Measurements from ENCODE around the gene STAG3.
A peak's percentile ranks its signal among the peaks of the same experiment; 100 is the strongest.
"Not testable (repeated sequence)": the region's sequence is repeated elsewhere in the genome, so short reads cannot be mapped to it uniquely, and the experiment has no call there.

The STAG3 gene

GRCh38 chr7:100174582-100174981 lies 3.1 kb upstream of the STAG3 start:
- DNase-seq (ENCODE audit: low spot score), result no peak

DNA sequence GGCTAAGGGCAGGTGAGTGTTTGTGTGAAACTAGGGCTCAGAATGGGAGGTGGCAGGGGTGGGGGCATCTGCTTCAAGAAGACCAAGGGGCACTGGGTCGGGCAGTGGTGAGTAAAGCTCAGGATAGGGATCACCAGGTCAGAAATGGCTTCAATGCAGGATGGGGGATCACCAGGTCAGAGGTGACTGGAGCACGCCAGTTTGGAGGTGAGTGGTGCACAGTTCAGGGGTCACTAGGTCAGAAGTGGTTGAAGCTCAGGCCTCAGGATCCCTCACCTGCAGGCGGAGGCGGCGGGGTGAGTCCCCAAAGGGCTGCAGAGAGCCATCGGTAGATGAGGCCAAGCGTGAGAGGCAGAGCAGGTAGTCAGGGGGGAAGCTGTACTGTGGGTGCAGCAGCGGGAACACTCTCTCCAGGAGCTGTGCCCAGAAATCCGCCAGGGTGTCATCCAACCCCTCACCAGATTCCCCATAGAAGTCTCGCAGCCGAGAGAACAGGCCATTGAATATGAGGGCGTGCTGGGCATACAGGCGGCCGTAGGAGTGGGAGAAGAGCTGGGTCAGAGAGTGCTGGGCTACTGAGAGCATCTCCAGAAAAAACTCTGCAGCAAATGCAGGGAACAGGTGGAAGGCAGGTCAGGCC lies 2.3 kb upstream of the STAG3 start:
- DNase-seq (ENCODE audit: low spot score), result no peak

DNA sequence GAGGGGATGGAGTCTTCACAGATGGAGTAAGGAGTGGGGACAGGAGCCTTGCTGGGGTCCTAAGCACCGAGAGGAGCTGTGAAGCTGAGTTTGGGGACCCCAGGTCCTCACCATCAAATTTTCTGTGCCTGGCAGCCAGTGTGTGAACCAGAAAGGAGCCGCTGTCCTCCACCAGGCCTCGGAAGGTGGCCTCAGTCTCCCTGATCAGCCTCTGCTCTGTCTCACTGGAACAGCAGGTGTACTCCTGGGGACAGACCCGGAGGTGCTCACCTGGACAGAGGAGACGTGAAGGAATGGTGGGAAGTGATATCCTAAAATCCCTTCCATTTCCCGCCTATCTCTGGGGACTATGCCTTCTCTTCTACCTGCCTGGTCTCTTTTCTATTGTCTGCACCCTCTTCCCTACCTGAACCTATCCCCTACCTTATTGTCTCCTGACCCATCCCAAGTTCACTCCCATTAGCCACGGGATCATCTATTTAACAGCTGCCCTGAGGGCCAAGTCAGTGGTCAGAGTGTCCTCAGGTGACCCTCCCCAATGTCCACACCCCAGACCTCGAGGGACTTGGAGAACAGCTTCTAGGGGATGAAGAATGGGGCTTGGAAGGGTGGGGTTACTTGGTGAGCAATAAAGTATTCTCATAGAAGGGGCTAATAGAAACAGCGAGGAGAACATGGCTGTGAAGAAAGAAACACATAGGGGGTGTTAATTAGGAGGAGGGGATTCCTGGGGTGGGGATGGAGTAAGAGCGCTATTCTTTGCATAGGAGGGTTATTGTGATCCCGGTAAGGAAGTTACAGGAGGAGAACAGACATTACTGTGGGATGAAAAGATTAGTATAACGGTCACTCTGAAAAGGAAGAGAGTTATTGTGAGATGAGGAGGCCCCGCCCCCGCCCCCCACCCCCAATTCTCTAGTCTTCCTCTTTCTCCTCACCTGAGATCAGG lies 1.3 kb upstream of the STAG3 start:
- no peak for DNase-seq (ENCODE audit: low spot score)

- not testable (repeated sequence) for DNase-seq (ENCODE audit: low spot score)
Observed at GRCh38 chr7:100180084-100180483, 2.4 kb downstream of the STAG3 start.

GRCh38 chr7:100182616-100183015 lies 4.9 kb downstream of the STAG3 start:
- DNase-seq (ENCODE audit: low spot score), result not testable (repeated sequence)

DNA sequence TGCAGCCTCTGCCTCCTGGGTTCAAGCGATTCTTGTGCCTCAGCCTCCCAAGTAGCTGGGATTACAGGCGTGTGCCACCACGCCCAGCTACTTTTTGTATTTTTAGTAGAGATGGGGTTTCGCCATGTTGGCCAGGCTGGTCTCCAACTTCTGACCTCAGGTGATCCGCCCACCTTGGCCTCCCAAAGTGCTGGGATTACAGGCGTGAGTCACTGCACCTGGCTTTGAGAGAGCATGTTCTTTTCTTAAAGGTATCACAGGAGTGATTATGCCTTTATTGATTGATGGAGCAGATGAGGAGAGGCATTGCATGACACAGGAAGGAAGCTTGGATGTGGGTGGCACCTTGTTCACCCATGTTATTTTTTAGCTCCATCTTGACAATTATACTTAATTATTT lies 5.4 kb downstream of the STAG3 start:
- not testable (repeated sequence) for DNase-seq (ENCODE audit: low spot score)

GRCh38 chr7:100185726-100186125 lies 8.0 kb downstream of the STAG3 start:
- DNase-seq (ENCODE audit: low spot score), result no peak

GRCh38 chr7:100189061-100189460 lies 11.3 kb downstream of the STAG3 start:
- DNase-seq (ENCODE audit: low spot score), result no peak

DNA sequence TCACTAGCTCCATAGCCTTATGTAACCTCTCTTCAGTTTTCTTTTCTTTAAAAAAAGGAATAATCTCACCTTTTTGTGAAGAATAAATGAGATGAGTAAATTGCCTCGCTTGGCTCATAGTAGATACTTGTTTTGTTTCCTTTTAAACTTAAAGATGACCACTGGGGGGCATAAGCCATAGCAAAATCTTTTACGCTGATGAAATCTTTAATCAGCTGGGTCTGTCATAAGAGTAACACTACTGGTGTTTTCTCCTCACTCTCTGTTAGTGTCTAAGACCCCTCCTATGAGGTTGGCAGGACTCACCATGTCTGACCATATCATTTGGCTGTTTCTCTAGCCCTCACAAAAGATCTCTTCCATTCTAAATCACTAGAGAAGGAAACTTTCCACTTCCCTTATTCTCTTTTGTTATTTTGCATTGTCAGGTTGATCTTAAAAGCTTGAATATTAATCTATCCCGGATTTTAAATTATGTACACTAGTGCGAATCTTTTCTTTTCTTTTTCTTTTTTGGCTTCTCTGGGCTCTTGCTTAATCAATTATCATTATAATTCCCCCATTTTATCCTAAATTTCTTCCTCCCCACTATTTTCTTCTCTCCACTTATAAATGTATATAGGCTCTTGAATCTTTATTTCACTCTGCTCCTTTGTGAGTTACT lies 12.5 kb downstream of the STAG3 start:
- DNase-seq (ENCODE audit: low spot score), result peak; percentile 70

GRCh38 chr7:100191775-100192174 lies 14.1 kb downstream of the STAG3 start:
- DNase-seq (ENCODE audit: low spot score), result no peak

- not testable (repeated sequence) for DNase-seq (ENCODE audit: low spot score)
Observed at GRCh38 chr7:100192281-100192862, 14.7 kb downstream of the STAG3 start.

DNA sequence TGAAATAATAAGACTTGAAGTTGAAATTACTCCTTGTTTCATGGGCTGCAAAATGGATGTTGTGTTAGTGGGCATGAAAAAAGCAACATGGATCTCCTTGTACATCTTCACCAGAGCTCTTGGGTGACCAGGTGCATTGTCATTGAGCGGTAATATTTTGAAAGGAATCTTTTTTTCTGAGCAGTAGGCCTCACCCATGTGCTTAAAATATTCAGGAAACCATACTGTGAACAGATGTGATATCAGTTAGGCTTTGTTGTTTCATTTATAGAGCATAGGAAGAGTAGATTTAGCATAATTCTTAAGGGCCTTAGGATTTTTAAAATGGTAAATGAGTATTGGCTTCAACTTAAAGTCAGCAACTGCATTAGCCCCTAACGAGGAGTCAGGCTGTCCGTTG lies 15.3 kb downstream of the STAG3 start:
- DNase-seq (ENCODE audit: low spot score), result no peak

DNA sequence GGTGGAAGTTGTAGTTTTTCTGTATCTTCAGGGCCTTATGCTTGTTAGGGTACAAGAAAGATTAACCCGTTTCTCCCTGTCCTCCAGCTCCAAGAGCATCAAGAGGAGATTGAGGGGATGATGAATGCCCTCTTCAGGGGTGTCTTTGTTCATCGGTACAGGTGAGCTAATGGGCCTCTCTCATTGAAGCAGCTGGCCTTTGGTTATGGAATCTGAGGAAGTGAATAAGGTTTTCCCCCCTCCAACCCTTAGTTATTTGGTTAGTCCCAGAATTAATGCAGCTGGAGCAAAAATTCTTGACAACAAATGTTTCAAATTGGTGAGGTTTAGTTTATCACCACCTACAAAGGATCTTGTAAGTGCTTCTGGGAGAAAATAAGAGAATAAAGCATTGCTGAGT lies 17.5 kb downstream of the STAG3 start:
- DNase-seq (ENCODE audit: low spot score), result no peak

GRCh38 chr7:100195901-100196322 lies 18.2 kb downstream of the STAG3 start:
- not testable (repeated sequence) for DNase-seq (ENCODE audit: low spot score)

GRCh38 chr7:100198266-100198665 lies 20.5 kb downstream of the STAG3 start:
- DNase-seq (ENCODE audit: low spot score), result no peak

- DNase-seq (ENCODE audit: low spot score), result no peak
Observed at GRCh38 chr7:100200693-100201092, 23.0 kb downstream of the STAG3 start.

- DNase-seq (ENCODE audit: low spot score), result no peak
Observed at GRCh38 chr7:100204454-100204853, 26.7 kb downstream of the STAG3 start.

GRCh38 chr7:100208911-100209408 lies 31.2 kb downstream of the STAG3 start:
- DNase-seq (ENCODE audit: low spot score), result peak; percentile 38

GRCh38 chr7:100209493-100209892 lies 31.8 kb downstream of the STAG3 start:
- no peak for DNase-seq (ENCODE audit: low spot score)

GRCh38 chr7:100210805-100211204 lies 33.1 kb downstream of the STAG3 start:
- DNase-seq (ENCODE audit: low spot score), result no peak

DNA sequence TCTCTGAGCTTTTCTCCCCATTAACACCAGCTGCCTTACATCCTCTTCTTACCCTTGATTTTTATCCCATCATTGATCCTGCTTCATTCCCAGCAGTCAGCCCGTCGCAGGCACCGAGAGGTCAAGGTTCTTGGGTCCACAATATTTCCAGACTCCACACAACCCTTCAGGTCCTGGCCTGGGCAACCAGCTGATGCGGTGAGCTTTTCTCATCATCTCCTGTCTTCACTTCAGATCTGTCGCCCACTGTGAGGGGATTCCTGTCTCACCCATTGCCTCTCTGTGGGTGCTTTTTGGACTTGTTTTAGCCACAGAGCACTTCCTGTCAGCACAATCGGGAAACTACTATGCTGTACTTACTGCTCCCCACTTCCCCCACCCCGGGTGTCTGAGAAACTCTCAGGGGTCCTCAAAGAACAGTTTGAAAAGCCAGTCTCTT lies 33.6 kb downstream of the STAG3 start:
- DNase-seq (ENCODE audit: low spot score), result peak; percentile 40

Measured in CD4-positive, alpha-beta T cell treated with Interleukin-2 at 100 ng/mL for 4 hours (primary cell).